AG04449 (cell line): ENCODE measurements around the gene PIK3R3.

Experiments used
- CTCF ChIA-PET: fragments of 350-600 bp; formaldehyde crosslinking; extraction: SDS; loops from one replicate; lab custom pipeline; 2021; ENCODE audit warnings: antibody characterized with exemption; lab: Yijun Ruan, JAX
- POLR2A ChIA-PET: fragments of 400-600, 350-600 bp; formaldehyde crosslinking; extraction: SDS; loops from one replicate; lab custom pipeline; 2020; ENCODE audit warnings: antibody characterized with exemption, inconsistent platforms; lab: Yijun Ruan, JAX
- DNase-seq: peaks from one replicate; pipeline ENCODE4 v3.0.0-alpha.2; 2010; ENCODE audit warnings: low read depth, low spot score
- H3K4me3 ChIP-seq: 2 replicates; pipeline ENCODE4 v1.5.1; 2011; ENCODE audit warnings: low read depth, mild to moderate bottlenecking, control low read depth, low read length
- TF ChIP-seq, protein P1 (sequence below): IDR thresholded peaks from one replicate; pipeline ENCODE4 v1.5.1; 2011; ENCODE audit warnings: mild to moderate bottlenecking, moderate library complexity, low read length, control low read depth, inconsistent platforms; ENCODE audit not compliant: insufficient read depth; ENCODE audit errors: missing control alignments

Gene PIK3R3

DNA sequence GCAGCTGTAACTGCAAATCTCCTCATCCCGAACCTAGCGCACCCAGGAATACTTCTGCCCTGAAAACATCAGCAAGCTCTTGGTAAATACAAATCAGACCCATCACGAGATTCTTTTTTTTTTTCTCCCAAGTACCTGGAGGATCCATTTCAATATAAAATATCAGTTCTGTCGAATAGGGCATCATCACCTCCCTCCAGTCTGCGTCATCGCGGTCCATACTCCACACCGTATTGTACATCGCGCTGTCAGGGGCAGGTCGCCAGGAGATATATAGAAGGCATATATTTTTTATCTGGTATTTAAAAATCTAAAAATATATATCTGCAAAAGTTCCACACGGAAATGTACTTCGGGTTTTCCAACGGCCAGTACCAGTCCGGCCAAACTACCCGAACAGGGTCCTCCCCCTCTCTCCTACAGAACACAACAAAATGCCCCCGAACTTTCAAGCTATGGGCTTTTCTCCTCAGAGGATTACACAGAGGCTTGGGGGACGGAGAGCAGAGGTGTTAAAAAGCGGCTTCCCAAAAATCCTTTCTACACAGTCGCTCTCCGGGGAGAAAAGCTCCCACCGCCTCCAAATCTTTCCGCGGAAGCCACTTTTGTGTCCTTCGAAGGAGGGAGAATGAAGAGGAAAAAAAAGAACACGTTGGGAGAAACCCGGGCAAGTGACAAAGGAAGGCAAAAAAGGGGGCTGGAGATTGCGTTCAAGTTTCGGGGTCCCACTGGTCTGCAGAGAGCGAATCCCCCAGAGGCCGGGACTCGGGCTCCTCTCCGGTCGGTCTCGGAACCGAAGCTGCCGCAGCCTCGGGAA is 509 bp downstream of the PIK3R3 start:
- H3K4me3 ChIP-seq: peak overlapping the region; percentile 75
- TF ChIP-seq, protein P1, sequence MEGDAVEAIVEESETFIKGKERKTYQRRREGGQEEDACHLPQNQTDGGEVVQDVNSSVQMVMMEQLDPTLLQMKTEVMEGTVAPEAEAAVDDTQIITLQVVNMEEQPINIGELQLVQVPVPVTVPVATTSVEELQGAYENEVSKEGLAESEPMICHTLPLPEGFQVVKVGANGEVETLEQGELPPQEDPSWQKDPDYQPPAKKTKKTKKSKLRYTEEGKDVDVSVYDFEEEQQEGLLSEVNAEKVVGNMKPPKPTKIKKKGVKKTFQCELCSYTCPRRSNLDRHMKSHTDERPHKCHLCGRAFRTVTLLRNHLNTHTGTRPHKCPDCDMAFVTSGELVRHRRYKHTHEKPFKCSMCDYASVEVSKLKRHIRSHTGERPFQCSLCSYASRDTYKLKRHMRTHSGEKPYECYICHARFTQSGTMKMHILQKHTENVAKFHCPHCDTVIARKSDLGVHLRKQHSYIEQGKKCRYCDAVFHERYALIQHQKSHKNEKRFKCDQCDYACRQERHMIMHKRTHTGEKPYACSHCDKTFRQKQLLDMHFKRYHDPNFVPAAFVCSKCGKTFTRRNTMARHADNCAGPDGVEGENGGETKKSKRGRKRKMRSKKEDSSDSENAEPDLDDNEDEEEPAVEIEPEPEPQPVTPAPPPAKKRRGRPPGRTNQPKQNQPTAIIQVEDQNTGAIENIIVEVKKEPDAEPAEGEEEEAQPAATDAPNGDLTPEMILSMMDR: no peak
- ChIA-PET POLR2A (interaction anchor here (0.6 to 2.0 kb wide), 21 partner anchors 10 to 274 kb away, joined by 3 to 15 read pairs (median 4); no protein-coding TSS in a partner anchor), CTCF (interaction anchor here (0.9 to 2.7 kb wide), 6 partner anchors 9 to 98 kb away, joined by 3 to 11 read pairs (median 6); no protein-coding TSS in a partner anchor)
- DNase-seq: no peak

DNA sequence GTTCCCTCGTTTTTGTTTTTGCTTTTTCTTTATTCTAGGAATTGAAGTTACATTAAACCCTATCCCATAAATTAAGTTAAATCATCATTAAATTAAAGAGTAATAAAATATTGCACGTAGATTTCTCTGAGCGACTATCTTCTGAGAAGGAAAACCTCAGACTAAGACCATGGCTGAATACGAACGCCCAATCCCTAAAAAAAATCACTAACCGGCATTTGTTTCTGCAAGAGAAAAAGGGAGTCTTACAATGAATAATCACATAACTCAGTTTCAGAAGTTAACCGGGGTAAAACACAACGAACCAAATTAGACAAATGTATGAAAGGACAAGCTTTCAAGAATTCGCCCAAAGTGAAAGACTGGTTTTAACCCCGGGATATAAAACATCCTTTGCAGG is 1.3 kb downstream of the PIK3R3 start:
- TF ChIP-seq, protein P1: no peak
- ChIA-PET POLR2A (interaction anchor here (0.6 to 2.0 kb wide), 7 partner anchors 11 to 274 kb away, joined by 3 to 15 read pairs (median 4); no protein-coding TSS in a partner anchor), CTCF (interaction anchor here (1.1 to 2.7 kb wide), 6 partner anchors 8 to 95 kb away, joined by 3 to 11 read pairs (median 6); no protein-coding TSS in a partner anchor)
- DNase-seq: no peak
- peak overlapping the region; percentile 75 for H3K4me3 ChIP-seq

DNA sequence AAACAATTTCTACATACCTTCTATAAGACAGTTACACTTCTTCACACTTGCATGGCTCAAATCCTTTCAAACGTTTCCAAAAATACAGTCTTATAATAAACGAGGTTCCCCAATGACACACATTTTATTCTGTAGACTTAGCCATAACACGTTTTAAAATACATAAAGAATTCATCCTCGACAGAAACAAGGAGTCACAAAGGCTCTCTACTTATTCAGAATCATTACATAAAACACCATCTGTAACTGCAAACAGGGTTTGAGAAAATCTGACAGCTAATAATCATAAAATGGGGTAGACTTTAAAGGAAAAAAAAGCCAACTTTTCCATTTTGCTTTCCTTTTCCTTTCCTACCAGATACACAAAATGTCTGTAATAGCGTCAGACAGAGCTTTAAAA is 1.8 kb downstream of the PIK3R3 start:
- CTCF ChIA-PET: interaction anchor here (1.2 to 2.7 kb wide), 4 partner anchors 37 to 92 kb away, joined by 3 to 9 read pairs (median 4); no protein-coding TSS in a partner anchor
- H3K4me3 ChIP-seq: peak overlapping the region; percentile 75

DNA sequence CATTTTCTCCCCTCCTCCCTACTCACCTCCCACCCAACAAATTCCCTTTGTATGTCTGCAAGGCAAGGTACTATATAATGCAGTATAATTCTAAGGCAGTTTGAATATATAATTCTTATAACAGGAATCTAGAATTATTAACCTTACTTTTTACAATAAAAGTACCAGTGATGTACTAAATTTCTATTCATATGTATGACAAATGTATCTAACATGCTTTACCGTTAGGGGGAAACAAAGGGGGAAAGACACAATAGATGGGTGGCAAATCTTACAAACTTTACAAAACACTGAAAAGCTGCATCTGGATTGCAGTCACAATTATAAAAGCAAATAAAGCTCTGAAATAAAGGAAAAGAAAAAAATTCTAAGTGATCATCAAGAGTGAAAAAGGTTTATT is 2.3 kb downstream of the PIK3R3 start:
- ChIA-PET CTCF (interaction anchor here (1.0 to 2.7 kb wide), 4 partner anchors 15 to 92 kb away, joined by 3 to 9 read pairs (median 4); no protein-coding TSS in a partner anchor), POLR2A (interaction anchor here (1.0 kb wide), 1 partner anchor 444 kb away, joined by 3 read pairs; the partner anchor contains the start of gene GPBP1L1)
- no peak for DNase-seq

More for the DNA sequence above, 1.8 kb downstream of the PIK3R3 start:
- no peak for DNase-seq
- POLR2A ChIA-PET: interaction anchor here (1.0 kb wide), 1 partner anchor 444 kb away, joined by 3 read pairs; the partner anchor contains the start of gene GPBP1L1
- TF ChIP-seq, protein P1: no peak

DNA sequence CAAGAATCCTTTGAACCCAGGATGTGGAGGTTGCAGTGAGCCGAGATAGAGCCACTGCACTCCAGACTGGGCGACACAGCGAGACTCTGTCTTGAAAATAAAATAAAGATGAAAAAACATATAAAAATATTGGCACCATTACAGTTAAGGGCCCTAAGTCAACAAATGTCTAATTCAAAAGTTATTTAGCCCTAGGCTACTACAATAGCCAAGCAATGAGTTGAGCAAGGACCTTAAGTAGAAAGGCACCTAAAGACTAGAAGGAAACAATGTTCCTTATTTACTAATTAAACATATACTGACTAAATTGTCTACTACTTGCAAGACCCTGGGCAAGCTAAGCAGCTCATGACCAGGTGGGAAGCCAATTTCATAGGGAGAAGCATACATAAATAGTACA is 4.1 kb downstream of the PIK3R3 start:
- no peak overlapping the region for H3K4me3 ChIP-seq
- TF ChIP-seq, protein P1: no peak
- ChIA-PET POLR2A (no interaction called here), CTCF (no interaction called here)
- no peak for DNase-seq

More for the DNA sequence above, 2.3 kb downstream of the PIK3R3 start:
- H3K4me3 ChIP-seq: peak overlapping the region; percentile 75
- TF ChIP-seq, protein P1: no peak

DNA sequence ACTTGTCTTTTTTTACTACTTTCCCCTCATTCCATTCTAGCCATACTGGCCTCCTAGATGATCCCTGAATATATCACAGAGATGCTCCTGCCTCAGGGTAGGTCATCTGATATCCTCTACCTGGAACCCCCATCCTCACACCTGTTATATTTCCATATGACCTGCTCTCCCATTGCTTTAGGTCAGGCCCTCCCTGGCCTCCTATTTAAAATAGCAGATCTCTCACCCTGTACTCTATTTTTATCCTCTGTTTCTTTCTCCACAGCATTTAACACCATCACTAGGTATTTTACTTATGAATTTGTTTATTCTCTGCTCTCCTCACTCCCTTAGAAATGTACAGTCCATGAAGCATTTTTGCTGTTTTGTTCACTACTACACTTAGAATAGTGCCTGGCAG is 13.6 kb downstream of the PIK3R3 start:
- CTCF ChIA-PET: no interaction called here
- TF ChIP-seq, protein P1: no peak
- H3K4me3 ChIP-seq: no peak overlapping the region
- no peak for DNase-seq
- POLR2A ChIA-PET: interaction anchor here (1.4 kb wide), 1 partner anchor 13 kb away, joined by 5 read pairs; the partner anchor contains the start of gene PIK3R3
